Activated CD8-positive, alpha-beta memory T cell treated with anti-CD3 and anti-CD28 coated beads, Interleukin-2, amount 50 U/mL, for 48 hours (primary cell): ENCODE results near the gene ARID3C.

ENCODE experiments used
- DNase-seq: peaks from one replicate; pipeline ENCODE4 v3.0.0-alpha.2; 2020

ARID3C gene, protein sequence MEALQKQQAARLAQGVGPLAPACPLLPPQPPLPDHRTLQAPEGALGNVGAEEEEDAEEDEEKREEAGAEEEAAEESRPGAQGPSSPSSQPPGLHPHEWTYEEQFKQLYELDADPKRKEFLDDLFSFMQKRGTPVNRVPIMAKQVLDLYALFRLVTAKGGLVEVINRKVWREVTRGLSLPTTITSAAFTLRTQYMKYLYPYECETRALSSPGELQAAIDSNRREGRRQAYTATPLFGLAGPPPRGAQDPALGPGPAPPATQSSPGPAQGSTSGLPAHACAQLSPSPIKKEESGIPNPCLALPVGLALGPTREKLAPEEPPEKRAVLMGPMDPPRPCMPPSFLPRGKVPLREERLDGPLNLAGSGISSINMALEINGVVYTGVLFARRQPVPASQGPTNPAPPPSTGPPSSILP

DNA sequence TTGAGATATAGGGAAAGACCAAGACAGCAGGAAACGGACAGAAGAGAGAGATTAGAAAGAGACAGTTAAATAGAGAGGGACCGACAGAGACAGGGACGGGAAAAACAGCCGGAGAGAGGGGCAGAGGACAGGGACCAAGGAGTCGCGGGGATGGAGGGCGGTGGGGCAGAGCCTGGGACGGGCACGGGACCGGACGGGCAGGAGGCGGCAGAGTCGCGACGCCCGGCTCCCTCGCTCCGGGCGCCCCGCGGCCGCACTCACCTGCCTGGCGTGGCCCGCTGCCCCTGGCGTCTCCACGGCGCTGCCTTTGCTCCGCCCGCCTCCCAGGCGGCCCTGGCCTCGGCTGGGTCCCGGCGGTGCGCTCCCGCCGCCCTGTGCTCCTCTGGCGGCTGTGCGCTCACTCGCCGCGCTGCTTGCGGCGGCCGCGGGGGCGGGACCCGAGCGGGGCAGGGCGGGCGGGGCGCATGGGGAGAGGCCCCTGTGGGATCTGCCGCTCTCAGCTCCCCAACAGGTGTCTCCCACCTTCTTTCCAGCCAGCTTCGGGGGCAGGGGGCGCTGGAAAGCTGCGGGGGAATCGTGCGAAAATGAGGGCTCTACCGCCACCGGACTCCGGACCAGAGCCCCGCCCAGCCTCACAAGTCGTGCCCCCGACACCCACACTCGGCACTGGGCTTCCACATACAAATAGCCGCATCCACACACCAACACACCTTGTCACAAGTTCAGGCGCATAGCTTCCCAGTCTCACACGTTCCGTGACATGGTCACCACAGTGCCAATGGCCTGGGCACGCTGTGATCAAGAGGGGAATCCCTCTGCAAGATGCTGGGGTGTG is at the start of gene ARID3C:
Gene ARID3C (minus strand): TSS at position 411 of the 835 bp plus-strand sequence. CDS start 1,052 bp downstream, outside the sequence.
- peak; percentile 73 for DNase-seq

DNA sequence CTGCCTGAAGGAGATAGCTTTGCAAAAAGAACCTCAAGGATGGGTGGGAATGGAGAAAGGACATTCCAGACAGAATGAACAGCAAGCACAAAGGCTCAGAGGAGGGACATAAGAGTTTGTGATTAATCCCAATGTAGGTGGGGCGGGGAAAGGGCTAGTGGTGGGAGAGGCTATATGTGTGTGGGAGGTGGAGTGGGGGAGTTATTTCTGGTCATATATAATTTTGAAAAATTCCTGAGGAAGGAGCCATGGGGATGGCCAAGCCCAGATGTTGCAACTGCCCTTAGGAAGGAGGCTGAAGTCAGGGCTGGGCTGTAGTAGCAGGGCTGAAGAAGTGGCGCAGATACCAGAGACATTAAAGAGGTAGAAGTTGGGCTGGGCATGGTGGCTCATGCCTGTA is 47.0 kb upstream of the ARID3C start:
- no peak for DNase-seq

DNA sequence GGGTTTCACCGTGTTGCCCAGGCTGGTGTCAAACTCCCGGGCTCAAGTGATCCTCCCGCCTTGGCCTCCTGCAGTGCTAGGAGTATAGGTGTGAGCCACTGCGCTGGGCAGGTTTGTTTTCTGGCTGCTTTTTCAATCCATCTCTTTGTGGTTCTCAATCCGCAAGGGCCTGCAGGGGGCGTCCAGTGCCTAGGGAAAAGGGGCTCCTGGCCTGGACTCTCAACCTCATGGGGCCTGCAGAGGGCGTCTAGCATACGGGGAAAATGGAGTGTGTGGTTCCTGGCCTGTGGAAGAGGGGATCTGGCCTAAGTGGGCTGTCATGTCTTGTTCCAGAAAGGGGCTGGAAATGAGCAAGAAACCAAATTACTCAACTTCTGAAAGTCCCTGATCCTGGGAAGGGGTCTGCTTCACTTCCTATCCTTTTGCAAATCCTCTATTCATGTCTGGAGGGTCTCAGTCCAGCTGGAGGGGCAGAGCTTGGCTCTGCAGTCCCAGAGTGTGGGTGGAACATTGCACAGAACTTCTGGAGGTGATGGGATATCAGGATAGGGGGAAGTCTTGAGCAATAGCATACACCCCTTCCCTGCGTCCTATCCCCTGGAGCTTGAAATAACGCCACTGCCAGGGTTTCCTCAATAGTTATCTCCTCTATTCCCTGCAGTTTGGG is 46.3 kb upstream of the ARID3C start:
- DNase-seq, result peak; percentile 78

DNA sequence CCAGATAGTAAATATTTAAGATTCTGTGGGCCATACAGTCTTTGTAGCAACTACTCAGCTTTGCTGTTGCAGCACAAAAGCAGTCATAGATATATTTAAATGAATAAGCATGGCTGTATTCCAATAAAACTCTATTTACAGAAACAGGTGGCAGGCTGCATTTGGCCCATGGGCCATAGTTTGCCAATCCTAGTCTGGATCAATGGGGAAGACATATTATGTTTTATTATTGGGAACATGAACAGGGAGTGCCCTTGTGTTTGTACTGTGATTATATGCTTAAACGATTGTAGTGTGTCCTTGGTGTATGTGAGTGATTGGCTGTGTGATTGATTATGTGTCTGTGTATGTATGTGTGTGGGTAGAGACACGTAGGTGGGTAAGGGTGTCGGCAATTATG is 45.6 kb upstream of the ARID3C start:
- DNase-seq, result no peak

DNA sequence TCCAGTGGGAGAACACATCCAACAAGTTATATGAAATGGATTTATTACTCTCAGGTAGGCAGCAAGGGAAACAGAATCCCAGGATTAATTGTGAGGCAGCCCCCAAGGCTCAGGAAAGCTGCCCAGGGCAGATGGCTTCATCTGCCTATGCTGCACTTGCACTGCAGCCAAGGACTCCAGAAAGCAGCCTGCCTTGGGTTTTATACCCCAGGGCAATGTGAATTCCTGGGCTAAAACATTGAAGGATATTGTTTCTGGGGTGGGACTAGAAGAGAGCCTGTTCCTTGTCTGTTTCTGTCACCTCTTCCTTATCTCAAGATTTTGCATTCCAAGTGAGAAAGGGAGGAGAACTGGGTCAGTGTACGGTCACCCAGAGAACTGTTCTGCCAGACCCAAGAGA is 42.4 kb upstream of the ARID3C start:
- no peak for DNase-seq

DNA sequence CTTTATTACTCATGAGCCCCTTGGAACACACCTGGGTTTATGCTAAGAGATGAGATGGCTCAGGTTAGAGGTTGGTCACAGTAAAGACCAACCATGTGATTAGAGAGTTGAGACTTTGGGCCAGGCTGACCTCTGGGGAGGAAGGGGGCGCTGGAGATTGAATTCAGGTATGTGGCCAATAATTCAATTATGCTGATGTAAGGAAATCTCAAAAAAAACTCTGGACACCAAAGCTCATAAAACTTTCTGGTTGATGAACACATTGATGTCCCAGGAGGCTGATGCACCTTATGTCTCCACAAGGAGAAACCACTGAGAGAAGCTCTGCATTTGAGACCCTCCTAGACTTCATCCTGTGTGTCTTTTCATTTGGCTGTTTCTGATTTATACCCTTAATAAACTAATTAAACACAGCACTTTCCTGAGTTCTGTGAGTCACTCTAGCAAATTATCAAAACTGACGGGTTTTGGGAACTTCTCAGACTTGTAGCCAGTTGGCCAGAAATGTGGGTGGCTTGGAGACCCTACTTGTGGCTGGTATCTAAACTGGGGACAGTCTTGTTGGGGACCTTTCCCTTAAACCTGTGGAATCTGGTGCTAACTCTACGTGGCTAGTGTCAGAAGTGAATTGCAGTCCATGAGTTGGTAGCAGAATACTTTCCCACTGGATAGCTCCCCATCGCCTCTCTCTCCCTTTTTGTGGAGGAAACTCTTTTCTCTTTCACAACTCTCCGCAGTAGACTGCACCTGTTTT is 41.1 kb upstream of the ARID3C start:
- DNase-seq, result no peak

DNA sequence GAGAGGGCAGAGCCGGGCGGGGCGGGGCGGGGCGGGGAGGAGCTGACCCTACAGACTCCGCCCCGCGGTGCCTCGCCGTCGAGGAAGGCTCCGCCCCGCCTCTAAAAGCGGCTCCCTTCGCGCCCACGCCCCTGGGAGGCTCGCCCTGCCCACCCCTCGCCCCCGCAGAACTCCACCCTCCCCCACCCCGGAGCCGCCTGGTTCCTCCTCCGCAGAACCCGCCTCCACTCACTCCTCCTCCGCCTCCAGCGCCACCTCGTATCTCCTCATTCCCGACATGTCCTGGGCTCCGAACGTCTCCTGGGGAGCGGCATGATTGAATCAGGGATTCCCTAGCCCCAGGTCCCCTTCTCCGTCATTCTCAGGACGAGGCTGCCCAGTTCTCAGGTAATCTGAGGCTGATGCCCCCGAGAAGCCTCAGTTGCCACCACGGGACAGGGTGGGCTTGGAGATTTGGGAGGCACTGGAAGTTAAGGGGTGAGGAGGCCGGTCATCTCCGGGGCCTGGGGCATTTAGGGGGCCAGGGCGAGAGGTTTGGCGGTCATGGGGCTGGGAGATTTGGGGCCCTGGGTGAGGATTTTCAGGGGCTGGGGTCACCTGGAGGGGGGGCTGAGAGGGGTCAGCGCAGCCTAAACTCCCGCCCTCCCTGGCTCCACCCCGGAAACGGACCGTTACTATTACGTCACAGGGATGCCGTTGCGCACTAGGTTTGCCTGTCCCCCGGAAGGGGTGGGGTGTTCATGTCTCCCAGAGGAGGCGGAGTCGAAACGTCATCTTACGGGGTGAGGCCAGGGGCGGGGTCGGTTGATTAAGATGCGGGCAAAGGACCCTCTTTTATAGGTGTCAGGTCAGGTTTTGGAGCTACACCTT is 36.8 kb upstream of the ARID3C start:
- DNase-seq, result peak; percentile 90

DNA sequence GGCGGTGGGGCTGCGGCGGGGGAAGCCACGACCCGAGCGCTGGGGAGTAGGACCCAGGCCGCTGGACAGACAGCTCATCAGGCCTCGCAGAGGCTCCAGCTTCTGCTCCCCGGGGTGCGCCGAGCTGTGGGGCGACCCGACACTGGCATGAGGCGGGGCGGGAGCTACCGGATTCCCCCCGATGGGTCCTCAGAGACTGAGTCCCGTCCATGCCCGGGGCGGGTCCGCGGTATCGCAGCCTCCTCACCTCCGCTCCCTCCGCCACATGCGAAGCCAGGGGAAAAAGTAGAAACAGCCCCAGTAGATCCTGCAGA is 36.2 kb upstream of the ARID3C start:
- no peak for DNase-seq

DNA sequence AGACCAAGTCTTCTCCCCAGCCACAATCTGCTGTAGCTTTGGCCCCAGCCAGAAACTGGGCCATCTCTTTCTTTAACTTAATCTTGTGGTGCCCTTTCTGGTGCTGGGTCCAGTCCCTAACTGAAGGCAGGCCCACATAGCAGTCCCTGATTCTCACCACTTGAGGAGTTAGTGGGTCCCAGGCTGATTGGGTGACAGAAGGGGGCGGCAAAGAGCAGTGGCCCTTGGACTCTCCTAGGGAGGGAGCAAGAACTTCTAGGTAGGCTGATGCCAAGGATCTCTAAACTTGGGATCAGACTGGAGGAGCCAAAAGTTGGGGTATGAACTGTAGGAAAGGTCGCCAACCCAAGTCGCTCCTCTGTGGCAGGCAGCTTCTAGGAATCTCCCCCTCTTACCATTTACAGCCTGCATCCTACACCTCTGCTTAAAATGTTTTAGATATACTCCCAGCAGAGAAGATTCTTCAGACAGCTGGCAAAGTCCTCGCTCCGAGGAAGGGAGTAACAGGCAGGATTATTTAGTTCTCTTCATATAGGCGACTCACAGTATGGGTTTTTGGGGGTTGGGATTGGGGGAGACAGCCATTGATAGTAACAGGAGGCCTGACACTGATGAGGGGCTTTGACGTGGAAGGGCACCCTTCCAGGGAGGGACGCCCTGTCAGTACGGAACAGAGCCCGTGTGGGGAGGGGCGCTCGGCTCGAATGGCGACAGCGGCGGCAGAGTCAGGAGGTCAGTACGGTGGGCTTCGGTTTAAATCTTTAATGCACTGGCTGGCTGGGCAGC is 35.6 kb upstream of the ARID3C start:
- DNase-seq, result peak; percentile 88

DNA sequence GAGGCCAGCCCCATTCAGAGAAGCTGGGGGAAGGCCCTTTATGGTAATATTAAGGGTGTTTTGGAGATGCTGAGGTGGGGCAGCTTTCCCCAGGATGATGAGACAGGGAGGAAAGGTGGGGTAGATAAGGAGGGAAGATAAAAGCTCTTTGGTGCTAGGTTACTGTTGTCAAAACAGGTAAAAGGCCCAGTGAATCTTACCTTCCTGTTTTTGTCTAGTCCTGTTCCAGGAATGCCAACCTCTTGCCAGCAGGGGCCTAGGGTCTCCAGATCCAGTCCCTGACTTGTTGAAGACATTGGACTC is 34.4 kb upstream of the ARID3C start:
- no peak for DNase-seq

DNA sequence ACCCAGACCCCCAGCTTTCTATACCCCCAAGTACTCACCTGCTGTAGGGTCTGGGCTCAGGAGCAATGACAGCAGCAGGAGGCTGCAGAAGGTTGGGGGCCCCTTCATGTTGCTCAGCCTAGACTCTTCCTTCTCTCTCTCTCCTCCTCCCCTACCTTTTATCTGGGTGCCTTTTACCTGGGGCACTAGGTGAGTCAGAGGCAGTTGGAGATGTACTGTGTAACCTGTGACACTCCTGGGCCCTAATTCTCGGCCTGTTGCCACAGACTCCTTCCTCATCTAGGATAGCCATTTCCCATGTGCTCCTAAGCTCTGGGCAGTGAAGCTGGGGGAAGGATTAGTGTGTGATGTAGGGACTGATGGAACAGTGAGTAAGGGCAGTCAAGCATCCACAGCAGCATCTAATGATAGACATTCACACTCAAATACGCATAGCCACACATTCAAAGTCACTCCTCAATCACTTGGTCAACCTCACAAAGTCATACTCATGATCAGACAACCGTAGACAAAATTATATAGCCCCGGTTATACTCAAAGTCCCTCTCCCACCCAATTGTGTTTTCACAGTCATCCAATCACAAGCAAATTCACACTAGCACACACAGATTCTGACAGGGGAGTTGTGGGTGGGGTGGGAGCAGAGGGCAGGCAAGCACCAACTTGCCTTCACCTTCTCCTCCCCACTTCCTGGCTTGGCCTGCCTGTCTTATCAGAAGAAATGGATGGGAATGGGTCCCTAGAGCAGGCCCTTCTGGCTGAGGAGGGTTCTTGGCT is 33.8 kb upstream of the ARID3C start, which contains the start of gene CCL27:
Gene CCL27 (minus strand): TSS at position 132 of the 777 bp plus-strand sequence. CDS start 24 bp downstream, at position 108.
- no peak for DNase-seq

DNA sequence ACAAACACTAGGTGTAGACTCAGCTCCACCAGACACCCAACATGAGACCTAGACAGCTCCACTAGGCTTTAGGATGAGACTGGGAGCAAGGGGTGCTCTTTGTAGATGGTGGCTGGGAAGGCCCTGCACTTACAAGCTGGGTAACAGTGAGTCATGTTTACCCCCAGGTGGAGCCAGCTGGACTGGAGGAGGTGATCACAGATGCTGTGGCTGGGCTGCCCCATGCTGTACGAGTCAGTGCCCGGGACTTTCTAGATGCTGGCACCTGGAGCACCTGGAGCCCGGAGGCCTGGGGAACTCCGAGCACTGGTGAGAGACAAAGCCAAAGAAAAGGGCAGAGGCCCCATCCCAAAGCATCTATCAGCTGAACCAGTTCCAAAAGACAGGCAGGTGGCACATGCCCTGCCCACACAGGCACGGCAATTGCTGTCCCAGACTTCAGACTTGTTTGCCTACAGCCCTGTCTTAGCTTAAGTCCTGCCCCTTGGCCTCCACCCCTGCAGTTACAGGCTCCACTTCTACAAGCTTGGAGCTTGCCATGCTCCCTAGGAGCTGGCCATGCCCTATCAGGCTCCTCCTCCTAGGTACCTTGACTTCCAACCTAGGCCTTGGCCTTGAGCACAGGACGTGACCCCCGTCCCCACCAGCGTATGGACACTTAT is 30.9 kb upstream of the ARID3C start:
- no peak for DNase-seq

DNA sequence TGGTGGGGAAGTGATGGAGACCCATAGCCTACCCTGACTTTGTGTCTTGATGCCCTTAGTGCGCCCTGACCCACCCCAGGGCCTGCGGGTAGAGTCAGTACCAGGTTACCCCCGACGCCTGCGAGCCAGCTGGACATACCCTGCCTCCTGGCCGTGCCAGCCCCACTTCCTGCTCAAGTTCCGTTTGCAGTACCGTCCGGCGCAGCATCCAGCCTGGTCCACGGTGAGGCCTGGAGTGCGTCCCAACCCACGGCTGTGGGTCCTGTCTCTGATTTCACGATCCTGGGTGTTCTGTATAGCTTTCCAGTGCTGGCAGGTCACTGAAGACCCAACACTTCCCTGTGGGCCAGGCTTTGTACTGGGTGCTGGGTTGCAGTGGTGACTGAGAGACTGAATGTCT is 29.6 kb upstream of the ARID3C start:
- DNase-seq, result no peak

DNA sequence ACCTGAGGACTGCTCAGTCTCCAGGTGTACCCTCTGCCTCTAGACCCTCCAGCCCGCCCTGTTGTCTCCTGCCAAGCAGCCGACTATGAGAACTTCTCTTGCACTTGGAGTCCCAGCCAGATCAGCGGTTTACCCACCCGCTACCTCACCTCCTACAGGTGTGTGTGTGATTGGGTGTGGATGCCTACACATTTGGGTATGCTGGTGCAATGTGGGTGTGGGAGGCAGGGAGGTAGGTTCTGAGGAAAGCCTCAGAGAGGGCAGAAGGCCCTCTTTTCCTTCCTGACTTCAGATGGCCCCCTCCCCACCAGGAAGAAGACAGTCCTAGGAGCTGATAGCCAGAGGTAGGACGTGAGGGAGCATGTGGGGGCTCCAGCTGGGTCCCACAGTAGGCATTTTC is 28.1 kb upstream of the ARID3C start:
- no peak for DNase-seq

DNA sequence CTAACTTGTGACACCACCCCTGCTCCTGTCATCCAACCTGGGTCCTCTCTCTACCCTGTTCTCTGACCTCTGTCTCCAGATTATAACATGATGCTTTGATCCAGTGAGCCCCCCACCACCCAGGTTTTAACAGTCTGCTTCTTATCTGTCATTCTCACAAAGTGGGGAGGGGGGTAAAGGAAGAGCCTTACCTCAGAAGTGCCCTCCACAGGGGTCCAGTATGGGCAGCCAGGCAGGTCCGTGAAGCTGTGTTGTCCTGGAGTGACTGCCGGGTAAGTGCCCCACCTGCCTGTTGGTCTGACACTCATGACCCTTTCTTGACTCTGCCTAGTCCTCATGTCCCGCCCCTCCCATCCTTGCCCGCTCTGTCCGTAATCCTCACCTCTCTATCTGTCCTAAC is 26.5 kb upstream of the ARID3C start:
- DNase-seq, result no peak

DNA sequence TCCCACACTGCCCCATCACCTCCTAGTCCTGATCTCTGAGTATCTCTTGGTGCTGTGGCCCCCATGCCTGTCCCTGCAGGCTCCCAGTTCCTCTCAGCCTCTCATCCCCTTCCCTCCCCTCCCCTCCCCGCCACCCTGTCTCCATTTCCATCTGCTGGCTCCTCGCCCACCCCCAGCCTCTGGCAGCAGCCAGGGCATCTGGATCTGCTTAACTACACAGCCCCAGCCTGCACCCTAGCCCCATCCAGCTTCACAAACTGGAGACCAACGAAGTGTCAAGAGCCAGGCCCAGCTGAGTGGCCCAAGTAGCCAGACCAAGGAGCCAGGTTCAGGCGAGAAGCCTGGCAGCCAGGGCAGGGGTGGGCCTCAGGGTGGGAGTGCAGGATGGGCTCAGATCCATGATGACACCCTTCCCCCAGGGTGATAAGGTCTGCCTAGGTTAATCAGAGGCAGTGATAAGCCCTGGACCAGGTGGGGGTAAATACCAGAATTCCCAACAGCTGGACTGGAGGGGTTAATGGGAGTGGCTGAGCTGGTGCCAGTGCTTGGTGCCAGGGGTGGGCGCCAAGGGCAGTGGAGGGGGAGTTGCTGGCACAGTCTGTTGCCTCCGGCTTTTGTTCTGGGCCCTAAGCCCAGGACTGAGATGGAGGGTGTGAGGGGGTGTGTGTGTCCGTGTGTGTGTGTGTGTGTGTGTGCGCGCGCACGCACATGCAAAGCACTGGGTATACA is 25.6 kb upstream of the ARID3C start:
- no peak for DNase-seq

DNA sequence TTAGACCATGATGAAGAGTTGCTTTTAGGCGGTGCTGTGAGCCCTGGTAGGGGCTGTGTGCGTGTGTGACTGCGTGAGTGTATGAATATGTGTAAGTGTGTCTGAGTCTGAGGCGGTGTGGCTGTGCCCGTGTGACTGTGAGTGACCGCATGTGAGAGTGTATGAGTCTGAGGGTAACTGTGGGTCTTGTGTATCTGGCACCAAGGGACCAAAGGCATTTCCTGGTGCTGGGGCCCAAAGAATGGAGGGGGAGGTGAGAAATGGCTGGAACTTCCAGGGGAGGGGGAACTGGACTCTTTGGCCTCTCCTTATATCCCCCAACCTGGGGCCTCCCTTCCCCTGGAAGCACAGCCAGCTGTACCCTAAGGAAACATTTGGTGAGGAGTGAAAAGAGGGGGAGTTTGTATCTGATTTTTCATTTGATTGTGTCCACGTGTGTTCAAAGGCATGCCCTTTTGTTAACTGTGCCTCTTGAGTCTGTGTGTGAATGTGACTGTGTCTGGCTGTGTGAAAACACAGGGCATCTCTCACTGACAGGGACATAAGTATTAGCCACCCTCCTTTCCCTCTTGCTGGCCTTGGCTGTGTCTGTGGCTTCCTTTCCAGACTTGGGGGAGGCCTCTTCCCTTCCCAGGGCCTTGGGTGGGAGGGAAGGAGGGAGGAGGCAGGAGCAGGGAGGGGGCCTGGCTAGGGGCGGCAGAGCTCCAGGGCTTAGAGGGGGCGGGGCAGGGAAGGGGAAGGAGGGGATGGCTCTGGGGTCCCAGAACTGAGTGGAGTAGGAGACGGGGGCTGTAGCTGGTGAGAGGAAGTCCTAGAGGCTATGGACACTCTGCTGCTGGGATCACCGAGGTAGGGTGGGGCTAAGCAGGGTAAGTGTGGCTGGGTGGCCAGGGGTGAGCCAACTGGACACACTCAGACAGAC is 24.5 kb upstream of the ARID3C start:
- no peak for DNase-seq

DNA sequence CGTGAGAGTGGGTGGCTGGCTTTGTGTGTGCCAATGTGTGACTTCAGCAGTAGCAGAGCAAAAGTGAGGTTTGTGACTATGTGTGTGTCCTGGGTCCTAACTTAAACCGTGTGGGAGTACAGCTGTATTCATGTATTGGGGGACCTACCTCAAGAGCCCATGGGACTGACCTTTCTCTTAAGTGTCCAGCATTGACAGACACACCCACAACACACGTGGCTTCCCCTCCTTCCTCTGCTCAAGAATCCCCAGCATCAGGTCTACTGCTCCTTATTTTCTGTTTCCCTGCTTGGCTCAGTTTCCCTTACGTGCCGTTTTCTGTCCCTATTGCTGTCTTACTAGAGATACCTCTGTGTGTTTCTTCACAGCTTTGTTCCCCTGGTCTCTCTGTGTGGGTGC is 23.7 kb upstream of the ARID3C start:
- no peak for DNase-seq
